GM13976 (cell line): Measurements from ENCODE around the gene ZNF90.
"Not testable (repeated sequence)": the region's sequence is repeated elsewhere in the genome, so short reads cannot be mapped to it uniquely, and the experiment has no call there.

Source experiments
- DNase-seq: peaks from one replicate; pipeline ENCODE4 v3.0.0; 2012; ENCODE audit warnings: low spot score
- in situ Hi-C: fragments of 300-500 bp; cut with MboI; formaldehyde crosslinking; loops from one replicate; pipeline ENCODE4 v1.12.0; 2022; ENCODE audit warnings: low sequenced_read_pairs, mixed read lengths, inconsistent platforms; ENCODE audit not compliant: unreplicated experiment
- TF ChIP-seq, protein P1 (sequence below): IDR thresholded peaks from 2 replicates; pipeline ENCODE4 v1.5.1; 2012; ENCODE audit warnings: borderline replicate concordance, mild to moderate bottlenecking; ENCODE audit not compliant: insufficient read depth; ENCODE audit errors: extremely low read depth, missing control alignments, control extremely low read depth

Gene ZNF90

DNA sequence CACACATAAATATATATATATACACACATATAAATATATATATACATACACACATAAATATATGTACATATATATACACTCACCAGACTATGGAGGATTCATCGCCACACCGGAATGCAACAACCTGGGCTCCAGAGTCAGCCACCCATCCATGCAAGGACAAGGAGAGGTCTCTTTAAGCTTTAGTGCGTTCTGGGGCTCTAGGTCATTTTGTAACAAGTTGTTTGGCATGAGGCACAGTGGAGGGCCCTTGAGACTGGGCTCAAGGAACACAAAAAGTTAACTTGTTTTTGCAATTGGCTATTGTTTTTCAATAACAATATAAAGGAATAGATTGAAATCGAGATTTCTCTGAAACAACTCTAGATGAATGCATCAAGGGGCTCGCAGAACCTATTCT, 4.9 kb upstream of the ZNF90 start:
- TF ChIP-seq, protein P1, sequence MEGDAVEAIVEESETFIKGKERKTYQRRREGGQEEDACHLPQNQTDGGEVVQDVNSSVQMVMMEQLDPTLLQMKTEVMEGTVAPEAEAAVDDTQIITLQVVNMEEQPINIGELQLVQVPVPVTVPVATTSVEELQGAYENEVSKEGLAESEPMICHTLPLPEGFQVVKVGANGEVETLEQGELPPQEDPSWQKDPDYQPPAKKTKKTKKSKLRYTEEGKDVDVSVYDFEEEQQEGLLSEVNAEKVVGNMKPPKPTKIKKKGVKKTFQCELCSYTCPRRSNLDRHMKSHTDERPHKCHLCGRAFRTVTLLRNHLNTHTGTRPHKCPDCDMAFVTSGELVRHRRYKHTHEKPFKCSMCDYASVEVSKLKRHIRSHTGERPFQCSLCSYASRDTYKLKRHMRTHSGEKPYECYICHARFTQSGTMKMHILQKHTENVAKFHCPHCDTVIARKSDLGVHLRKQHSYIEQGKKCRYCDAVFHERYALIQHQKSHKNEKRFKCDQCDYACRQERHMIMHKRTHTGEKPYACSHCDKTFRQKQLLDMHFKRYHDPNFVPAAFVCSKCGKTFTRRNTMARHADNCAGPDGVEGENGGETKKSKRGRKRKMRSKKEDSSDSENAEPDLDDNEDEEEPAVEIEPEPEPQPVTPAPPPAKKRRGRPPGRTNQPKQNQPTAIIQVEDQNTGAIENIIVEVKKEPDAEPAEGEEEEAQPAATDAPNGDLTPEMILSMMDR: no peak
- DNase-seq: no peak
- in situ Hi-C loops: no loop called here

DNA sequence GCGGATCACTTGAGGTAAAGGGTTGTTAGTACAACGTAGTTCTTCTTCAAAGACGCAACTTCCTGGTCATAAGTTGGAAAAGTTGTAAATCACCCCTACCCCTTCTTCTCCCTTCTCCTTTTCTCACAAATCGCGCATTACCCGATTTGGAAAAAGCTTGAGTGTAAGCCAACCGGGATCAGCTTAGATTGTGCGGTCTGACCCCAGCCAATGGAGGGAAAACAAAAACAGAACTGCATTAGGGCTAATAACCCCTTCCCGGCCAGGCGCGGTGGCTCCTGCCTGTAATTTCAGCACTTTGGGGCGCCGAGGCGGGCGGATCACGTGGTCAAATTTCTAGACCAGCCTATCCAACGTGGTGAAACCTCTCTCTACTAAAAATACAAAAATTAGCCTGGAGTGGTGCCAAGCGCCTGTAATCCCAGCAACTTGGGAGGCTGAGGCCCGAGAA, 806 bp downstream of the ZNF90 start:
- no peak for DNase-seq
- TF ChIP-seq, protein P1: no peak
- in situ Hi-C loops: no loop called here

DNA sequence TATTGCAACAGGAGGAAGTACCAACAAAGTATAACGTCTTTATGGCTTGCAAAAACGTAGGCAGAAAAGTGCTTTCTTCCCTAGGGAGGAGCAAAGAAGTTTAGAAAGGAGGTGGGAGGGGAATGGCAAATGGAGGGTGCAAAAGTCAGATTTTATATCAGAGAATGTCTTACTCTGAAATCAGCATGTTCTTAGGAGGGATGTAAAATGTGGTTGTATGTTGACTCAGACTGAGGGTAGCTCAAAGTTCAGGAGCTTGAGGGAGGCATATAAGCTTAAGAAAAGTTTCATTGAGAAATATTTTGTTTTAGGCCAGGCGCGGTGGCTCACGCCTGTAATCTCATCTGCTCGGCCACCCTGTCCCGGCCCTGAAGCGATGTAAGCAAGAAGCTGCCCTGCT, 1.7 kb downstream of the ZNF90 start:
- no peak for DNase-seq
- in situ Hi-C loops: no loop called here
- TF ChIP-seq, protein P1: no peak

DNA sequence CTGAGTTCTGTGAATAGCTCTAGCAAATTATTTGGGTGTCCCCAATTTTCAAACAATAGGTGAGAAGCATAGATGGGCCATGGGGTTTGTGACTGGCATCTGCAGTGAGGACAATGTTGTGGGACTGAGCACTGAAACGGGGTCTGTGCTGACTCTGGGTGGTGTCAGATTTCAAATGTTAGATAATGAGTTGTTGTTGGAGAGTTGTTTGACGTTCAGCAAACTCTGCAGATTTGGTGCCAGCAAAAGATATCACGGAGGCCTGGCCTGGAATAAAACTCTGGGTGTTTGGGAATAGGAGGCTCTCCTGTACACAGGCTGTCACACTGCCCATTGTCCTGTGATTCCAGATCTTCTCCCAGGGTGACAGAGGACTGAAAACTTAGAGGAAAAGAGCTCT, 2.9 kb downstream of the ZNF90 start:
- TF ChIP-seq, protein P1: no peak
- DNase-seq: no peak
- in situ Hi-C loops: no loop called here

DNA sequence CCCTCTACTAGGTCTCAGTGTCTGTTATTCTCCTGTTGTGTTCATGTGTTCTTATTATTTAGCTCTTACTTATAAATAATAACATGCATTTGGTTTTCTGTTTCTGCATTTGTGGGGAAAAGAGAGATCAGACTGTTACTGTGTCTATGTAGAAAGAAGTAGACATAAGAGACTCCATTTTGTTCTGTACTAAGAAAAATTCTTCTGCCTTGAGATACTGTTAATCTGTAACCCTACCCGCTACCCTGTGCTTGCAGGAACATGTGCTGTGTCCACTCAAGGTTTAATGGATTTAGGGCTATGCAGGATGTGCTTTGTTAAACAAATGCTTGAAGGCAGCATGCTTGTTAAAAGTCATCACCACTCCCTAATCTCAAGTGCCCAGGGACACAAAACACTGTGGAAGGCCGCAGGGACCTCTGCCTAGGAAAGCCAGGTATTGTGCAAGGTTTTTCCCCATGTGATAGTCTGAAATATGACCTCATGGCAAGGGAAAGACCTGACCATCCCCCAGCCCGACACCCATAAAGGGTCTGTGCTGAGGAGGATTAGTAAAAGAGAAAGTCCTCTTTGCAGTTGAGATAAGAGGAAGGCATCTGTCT, 4.5 kb downstream of the ZNF90 start:
- DNase-seq, in situ Hi-C loops: not testable (repeated sequence)

DNA sequence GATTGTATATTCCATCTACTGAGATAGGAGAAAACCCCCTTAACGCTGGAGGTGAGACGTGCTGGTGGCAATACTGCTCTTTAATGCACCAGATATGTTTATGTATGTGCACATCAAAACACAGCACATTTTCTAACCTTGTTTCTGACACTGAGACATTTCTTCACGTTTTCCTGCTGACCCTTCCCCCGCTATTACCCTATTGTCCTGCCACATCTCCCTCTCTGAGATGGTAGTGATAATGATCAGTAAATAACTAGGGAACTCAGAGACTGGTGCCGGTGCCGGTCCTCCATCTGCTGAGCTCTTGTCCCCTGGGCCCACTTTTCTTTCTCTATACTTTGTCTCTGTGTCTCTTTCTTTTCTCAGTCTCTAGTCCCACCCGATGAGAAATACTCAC, 5.1 kb downstream of the ZNF90 start:
- in situ Hi-C loops, DNase-seq: not testable (repeated sequence)

DNA sequence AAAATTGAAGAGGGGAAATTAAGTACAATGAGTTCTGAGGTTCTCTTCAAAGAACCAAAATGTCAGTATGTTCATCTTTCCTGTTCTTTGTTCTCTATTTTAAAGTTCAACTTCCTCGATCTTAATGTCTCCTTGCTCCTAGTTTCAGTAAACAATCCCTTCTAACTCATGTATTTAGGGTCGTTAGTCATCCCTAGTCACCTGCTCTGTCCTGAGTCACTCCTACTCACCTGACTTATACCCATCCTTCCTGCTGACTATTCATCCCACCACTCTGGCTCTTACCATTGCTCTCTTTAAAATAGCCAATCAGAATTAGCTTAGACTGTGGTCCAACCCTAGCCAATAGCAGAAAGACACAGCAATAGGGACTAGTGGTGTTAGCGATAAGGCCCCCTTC, 24.3 kb downstream of the ZNF90 start:
- no peak for DNase-seq
- in situ Hi-C loops: no loop called here
- TF ChIP-seq, protein P1: no peak

DNA sequence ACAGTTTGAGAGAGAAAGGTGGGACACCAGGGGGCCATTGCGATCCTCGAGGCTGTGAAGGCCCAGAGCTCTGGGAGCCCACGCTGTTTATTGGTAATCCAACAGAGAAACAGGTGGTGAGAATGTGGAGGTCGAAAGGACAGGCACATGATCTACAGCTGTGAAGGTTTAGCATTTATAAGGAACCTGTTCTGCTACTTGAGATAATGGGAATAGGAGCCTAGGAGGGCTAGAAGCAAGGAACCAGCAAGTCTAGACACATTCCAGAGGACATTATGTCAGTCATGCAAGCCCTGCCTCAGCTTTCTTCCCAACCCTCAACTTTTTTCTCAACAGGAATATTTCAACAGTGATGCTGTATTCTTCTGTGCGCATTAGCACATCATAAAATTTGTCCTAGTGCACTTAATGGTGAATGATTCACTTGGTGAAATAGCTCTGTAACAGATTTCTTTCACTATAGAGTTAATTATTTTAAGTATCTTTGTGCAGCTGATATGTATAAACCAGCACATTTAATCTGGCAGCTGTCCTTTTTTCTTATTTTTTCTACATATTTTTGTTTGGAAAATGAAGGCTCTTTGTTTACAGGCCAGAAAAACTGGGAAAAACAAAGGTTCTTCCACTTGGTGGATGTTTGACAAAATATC, 25.4 kb downstream of the ZNF90 start:
- TF ChIP-seq, protein P1: no peak
- in situ Hi-C loops: no loop called here
- DNase-seq: no peak
